GM12872 (cell line): Measurements from ENCODE around the gene EED.

ENCODE experiments used
- CTCF ChIP-seq: IDR thresholded peaks from 3 replicates; pipeline ENCODE4 v1.5.1; 2011; ENCODE audit warnings: low read depth, mild to moderate bottlenecking, low read length, moderate library complexity; ENCODE audit not compliant: insufficient read depth

The EED gene

GRCh38 chr11:86246293-86246675 lies 1.7 kb downstream of the EED start:
- TF ChIP-seq CTCF, result no peak

- TF ChIP-seq CTCF, result no peak
Observed at GRCh38 chr11:86247608-86248007, 3.1 kb downstream of the EED start.

- no peak for TF ChIP-seq CTCF
Observed at GRCh38 chr11:86248609-86249008, 4.1 kb downstream of the EED start.

- no peak for TF ChIP-seq CTCF
Observed at GRCh38 chr11:86249307-86250098, 5.0 kb downstream of the EED start.

GRCh38 chr11:86251345-86251744 lies 6.8 kb downstream of the EED start:
- TF ChIP-seq CTCF, result no peak

- TF ChIP-seq CTCF, result no peak
Observed at GRCh38 chr11:86255896-86256295, 11.3 kb downstream of the EED start.

GRCh38 chr11:86256608-86257007 lies 12.1 kb downstream of the EED start:
- TF ChIP-seq CTCF, result no peak
